ENCODE measurements around the gene GNRH2. TPM values are rescaled to one million over a fixed set of nuclear protein-coding genes. Genes with fewer than 3 reads are reported as not detected.

Gene GNRH2
- total RNA-seq, 4 donors from 2014 or later: not detected

DNA sequence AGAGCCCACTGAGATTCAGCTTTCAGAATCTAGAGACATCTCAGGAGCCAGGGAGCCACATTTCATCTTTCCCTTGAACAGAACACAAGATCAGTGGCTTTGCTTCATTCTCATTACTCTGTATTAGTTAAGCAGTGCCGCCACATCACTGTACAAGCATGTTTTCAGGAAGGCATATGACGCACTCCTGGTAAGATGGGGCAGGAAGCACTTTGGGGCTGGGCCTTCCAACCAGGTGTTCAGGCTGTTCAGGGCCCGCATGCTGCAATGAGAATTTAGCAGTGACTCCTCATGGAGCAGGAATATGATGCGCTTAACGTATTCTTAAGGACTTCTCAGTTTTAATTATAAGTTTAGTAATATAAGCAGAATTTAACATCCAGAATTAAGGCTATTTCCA lies 29.7 kb upstream of the GNRH2 start:
- TF ChIP-seq, protein P1, sequence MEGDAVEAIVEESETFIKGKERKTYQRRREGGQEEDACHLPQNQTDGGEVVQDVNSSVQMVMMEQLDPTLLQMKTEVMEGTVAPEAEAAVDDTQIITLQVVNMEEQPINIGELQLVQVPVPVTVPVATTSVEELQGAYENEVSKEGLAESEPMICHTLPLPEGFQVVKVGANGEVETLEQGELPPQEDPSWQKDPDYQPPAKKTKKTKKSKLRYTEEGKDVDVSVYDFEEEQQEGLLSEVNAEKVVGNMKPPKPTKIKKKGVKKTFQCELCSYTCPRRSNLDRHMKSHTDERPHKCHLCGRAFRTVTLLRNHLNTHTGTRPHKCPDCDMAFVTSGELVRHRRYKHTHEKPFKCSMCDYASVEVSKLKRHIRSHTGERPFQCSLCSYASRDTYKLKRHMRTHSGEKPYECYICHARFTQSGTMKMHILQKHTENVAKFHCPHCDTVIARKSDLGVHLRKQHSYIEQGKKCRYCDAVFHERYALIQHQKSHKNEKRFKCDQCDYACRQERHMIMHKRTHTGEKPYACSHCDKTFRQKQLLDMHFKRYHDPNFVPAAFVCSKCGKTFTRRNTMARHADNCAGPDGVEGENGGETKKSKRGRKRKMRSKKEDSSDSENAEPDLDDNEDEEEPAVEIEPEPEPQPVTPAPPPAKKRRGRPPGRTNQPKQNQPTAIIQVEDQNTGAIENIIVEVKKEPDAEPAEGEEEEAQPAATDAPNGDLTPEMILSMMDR (IDR thresholded peaks at IDR 0.05; ENCODE audit: low read depth): no peak

DNA sequence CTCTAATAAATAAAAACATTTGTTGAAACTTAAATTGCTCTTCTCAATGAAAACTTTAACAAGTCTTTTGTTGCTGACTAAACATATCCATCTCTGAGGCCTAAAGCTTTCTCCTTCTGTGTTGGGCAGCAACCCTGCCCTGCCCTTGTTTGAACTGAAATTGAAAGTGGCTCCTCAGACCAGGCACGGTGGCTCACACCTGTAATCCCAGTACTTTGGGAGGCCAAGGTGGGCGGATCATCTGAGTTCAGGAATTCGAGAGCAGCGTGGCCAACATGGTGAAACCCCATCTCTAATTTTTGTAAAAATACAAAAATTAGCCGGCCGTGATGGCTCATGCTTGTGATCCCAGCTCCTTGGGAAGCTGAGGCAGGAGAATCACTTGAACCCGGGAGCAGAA lies 29.2 kb upstream of the GNRH2 start:
- TF ChIP-seq, protein P1 (IDR thresholded peaks at IDR 0.05; ENCODE audit: low read depth): no peak

DNA sequence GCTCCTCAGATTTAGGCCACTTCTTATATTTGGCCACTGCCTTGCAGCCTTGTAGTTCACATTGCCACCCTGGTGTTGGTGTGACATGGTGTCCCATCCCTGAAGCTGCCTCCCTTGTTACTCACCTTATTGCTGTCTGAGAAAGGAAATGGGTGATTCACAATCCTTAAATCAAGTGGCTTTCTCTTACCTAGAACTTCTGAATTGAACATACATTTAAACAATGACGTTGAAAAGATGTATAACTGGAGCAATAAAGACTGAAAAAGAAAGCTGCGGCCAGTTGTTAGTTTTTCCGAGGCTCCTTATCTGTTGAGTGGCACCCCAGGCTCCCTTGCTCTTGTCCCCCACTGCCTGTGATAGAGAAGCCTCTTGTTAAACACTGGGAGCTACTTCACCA lies 28.8 kb upstream of the GNRH2 start:
- TF ChIP-seq, protein P1 (IDR thresholded peaks at IDR 0.05; ENCODE audit: low read depth): no peak

DNA sequence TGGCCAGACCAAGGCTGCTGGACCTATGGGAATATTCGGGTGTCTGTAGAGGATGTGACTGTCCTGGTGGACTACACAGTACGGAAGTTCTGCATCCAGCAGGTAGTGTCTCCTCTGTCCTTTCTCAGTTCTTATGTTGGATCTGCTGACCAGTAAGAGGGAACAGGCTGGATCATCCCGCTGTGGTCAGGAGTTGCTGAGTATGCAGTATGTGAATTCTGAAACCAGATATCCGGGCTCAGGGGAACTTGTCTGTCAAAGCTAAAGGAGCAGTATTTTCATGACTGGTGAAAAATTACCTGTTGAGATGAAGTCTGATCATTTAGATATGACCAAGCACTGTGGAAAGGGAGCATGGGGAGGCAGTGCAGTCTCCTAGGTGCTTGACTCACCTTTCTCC lies 22.1 kb upstream of the GNRH2 start:
- TF ChIP-seq, protein P1 (IDR thresholded peaks at IDR 0.05; ENCODE audit: low read depth): no peak

DNA sequence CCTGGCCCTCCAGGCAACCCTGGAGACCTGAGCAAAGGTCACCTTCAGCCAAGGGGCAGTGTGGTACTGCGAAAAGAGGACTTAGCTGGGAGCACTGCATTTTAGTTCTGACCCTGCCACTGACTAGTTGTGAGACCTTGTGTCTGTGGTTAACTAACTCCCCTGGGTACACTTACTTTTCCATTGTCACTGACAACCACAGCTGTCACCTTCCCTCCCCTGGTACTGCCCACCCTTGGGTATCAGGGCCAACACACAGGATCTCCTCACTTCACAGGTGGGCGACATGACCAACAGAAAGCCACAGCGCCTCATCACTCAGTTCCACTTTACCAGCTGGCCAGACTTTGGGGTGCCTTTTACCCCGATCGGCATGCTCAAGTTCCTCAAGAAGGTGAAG lies 21.6 kb upstream of the GNRH2 start:
- TF ChIP-seq, protein P1 (IDR thresholded peaks at IDR 0.05; ENCODE audit: low read depth): no peak

DNA sequence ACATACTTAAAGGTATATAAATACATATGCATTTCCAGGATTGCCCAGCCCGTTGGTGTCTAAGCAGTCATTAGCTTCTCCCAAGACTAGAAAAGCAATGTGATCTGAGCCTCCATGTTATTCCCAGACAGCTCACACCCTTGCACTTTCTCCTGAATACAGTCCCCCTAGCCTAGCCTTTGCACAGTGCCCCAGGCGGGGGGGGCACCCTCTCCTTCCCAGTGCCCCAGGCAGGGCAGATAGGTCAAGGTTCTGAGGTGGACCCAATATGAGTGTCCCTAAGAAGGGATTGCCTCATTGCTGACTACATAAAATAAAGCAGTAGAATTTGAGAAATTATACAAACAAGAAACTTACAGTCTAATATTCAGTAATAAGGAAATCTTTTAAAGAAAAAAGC lies 15.4 kb upstream of the GNRH2 start:
- TF ChIP-seq, protein P1 (IDR thresholded peaks at IDR 0.05; ENCODE audit: low read depth): no peak

DNA sequence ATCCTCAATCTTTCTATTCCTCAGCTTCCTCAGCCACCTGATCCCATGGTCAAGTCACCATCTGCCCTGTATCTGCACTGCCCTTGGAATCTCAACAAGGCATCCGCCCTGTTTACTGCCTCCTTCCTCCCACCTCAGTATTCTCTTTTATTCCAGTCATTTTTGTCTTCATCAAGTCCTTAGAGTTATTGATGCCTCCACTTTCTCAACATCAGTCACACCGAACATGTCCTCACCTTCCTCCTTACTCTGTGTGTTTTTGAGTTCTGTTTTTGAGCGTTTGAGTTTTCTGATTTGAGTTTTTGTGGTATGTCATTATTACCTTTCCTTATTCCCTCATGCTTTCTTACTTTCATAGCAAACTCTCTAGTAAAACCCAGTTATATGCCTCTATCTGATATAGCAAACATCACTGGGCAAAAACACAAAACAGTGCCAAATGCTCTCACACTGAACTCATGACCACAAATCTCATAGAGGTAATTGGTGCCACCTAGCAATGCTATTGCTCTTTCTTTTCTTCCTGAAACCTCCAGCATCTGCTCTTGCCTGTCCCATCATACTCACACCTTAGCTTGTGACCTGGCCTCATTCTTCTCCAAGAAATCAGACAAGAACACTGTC lies 11.8 kb upstream of the GNRH2 start:
- TF ChIP-seq, protein P1 (IDR thresholded peaks at IDR 0.05; ENCODE audit: low read depth): no peak

Data from subcutaneous adipose tissue (tissue), 4 donors.